H54 (cell line): Measurements from ENCODE around the gene CCDC187.
A peak's percentile ranks its signal among the peaks of the same experiment; 100 is the strongest.
"Not testable (repeated sequence)": the region's sequence is repeated elsewhere in the genome, so short reads cannot be mapped to it uniquely, and the experiment has no call there.

ENCODE experiments used
- DNase-seq: peaks from one replicate; pipeline ENCODE4 v3.0.0; 2011; ENCODE audit warnings: low spot score, mixed read lengths; ENCODE audit not compliant: insufficient read length
- FAIRE-seq: peaks from 3 replicates; lab custom pipeline; 2011; peaks lifted over from hg19 to GRCh38; lab: Jason Lieb, UNC
- POLR2A ChIP-seq: IDR thresholded peaks from 2 replicates; pipeline ENCODE4 v1.6.1; 2011; ENCODE audit warnings: low read depth, mild to moderate bottlenecking, low read length

The CCDC187 gene

DNA sequence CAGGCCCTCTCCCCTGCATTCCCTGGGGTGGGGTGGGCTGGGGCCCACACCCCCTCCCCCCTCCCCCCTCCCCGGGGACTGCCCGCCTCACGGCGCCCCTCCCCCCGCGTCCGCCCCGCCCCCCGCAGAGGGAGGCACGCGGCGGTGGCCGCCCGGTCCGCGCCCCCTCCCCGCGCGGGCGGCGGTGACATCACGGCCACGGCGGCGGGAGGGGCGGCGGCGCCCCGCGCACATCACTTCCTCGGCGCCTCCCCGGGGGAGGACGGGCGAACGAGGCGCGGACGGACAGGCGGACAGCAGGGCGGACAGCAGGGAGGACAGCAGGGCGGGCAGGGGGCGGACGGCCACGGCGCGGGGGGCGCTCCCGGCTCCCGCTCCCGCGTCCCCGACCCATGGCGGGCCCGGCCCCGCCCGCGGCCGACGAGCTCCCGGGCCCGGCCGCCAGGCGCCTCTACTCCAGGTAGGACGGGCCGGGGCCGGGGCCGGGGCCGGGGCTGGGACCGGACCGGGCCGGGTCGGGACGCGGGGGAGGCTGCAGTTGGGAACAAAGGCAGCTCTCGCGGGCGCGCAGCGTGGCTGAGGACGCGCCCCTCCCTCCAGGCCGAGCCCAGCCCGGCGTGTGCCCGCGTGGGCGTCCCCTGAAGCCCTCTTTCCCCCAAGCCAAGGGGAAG lies 23.5 kb upstream of the CCDC187 start, which contains the start of gene GPSM1:
GPSM1 (plus strand) TSS at position 236 of the 671 bp plus-strand sequence; CDS start at position 393, 157 bp downstream.
- TF ChIP-seq POLR2A, result peak; percentile 96
- DNase-seq, result peak; percentile 95
- FAIRE-seq, result no peak

DNA sequence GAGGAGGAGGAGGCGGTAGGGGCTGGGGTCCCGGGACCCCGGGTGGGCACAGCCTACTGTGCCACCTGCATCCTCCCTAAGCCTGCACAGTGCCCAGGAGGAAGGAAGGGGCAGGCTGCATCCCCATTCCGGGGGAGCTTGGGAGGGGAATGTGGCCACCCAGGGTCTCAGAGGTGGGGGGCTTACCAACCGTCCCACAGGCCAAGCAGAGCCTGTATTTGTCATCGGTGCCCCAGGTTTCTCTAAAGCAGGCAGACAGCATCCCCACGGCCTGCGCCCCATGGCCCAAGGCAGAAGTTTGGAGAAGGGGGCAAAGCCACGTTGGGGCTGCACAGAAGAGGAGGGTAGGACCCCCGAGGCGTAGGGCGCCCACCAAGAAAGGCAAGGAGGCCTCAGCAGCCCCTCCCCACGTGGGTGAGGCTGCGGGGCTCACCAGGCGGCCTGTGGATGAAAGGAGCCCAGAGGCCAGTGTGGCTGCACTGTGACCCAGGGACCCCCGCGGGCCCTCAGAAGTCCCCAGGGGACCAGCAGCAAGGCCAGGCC lies 22.9 kb upstream of the CCDC187 start:
- TF ChIP-seq POLR2A, result no peak
- FAIRE-seq, result no peak

DNA sequence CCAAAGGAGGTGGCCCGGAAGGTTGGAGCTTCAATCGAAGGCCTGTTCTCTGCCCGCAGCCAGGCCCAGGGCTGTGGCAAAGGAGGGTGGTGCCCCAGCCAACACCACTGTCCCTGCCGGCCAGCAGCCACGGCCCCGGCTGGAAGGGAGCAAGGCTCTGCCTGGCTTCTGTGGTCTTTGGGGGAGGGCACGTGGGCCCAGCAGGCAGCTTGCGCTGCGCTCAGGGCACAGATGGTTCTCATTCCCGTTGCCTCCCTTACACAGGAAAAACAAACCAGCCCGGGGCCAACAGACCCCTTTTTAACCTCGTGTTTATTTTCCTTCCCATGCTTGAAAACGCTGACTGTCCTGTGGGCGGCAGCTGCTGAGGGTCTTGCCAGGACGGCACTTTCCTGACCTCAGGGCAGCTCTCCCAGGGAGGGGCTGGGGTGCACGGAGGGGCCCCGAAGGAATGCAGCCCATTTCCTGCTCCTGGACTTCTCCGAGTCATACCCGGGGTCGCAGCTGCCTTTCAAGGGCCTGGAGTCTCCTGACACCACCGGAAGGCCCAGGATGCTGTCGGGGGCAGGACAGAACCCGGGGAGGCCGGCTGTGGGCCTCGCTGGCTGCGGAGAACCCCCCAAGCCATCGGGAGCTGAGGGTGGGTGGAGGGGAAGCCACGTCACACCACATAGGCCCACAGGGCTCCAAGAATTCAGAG lies 22.3 kb upstream of the CCDC187 start:
- no peak for DNase-seq
- TF ChIP-seq POLR2A, result no peak
- FAIRE-seq, result no peak

More for the DNA sequence above, 22.9 kb upstream of the CCDC187 start:
- DNase-seq, result no peak

DNA sequence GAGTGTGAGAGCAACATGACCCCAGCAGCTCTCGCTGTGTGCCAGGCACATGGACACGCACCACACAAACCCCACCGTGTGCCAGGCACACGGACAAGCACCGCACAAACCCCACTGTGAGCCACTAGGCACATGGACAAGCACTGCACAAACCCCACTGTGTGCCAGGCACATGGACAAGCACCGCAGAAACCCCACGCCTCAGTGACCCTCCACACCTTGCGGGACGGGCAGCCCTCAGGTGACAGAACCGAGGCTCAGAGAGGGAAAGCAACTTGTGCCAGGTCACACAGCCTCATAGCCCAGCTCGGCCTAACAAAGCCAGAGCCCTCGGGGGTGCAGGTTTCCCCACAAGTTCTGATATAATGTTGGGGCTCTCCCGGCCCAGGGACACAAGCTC lies 21.5 kb upstream of the CCDC187 start:
- FAIRE-seq (no peak), DNase-seq (no peak)
- no peak for TF ChIP-seq POLR2A

DNA sequence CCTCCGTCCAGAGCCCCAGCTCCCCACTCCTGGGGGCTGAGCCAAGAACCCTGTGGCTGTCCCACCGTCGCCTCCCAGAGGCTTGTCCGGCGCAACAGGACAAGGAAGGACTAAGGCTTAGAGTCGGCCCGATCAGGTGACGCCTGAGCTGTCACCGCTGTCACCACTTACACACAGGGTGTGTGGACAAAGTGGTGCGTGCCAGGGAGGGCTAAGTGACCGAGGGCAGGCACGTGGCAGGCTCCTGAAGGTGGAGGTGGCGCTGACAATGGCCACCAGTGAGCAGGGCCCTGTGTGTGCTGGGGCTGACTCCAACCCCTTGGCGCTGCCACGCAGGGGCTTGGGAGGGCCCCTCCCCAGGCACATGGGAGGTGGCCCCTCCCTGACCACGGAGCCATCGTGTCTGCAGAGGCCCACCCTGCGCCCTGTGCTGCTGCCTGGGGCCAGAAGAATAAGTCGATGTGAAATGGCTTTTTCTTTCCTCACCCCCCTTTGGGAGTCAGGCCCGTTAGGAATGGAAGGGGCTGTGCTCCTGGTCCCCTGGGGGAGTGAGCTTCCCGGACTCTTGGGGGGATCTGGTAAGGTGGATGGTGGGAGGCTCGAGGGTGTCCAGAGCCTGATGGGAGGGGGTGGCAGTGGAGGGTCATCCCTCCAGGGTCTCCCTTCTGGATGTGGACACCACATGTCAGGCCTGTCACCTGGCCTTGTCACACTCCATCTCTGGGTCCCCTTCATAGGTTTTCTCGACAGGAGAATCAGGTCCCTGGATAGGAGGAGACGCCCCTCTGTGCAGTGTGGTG lies 20.8 kb upstream of the CCDC187 start:
- no peak for TF ChIP-seq POLR2A
- FAIRE-seq (no peak), DNase-seq (no peak)

DNA sequence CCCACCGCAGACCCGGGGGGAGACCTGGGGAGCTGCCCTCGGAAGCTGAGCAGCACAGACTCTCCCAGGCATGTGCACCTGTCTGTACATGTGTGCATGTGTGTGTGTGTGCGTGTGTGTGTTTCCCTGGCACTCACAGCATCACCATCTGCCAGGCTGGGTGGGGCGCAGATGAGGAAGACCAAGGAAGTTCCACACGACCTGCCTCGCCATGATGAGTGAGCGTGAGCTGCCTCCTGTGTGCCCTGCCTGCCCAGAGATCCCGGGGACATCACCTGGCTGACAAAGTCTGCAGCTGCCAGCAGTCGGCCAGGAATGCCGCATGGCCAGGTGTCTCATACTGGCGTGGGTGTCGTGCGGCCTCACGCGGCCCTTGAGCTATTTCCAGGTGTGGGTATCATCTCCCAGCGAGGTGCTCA lies 19.5 kb upstream of the CCDC187 start:
- FAIRE-seq (no peak), DNase-seq (no peak)
- TF ChIP-seq POLR2A, result no peak

DNA sequence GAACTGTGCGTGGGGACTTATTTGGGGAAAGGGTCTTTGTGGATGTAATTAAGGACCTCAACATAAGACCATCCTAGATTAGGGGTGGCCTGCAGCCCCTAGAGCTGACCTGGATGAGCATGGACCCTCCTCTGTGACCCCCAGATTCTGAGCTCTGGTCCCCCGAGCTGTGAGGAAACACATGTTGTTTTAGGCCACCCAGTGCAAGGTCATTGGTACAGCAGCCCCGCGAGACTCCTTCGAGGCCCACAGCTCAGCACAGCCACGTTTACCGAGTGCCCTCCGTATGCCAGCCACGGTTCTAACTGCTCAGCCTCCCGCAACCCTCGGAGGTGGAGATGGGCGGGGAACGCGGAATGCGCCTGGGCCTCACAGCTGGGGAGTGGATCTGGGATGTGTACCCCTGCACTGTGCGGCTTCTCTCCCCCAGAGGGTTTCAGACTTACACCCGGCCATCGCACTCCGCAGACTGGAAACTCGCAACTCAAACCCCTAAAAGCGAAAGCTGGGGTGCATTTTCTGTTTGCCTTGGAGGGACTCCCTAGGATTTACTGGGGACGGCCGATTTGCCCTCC lies 18.9 kb upstream of the CCDC187 start:
- TF ChIP-seq POLR2A, result no peak
- FAIRE-seq, result no peak

DNA sequence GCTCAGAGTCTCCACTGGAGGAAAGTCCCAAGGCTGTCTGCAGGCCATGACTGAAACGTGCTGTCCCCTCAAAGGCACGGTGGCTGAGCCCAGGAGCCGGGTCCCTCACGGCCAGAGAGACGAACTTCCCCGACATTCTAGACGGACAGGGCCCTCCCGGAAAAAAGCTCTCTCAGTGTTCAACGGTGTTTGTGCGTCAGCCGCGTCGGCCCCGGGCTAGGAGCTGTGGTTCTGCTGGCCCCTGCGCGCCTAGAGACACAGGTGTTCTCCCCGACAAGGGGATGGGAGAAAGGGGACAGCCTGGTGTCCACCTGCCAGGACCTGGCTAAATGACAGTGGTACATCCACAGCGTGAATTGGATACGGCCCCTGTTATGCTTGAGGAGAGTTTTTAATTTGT lies 17.7 kb upstream of the CCDC187 start:
- TF ChIP-seq POLR2A, result no peak
- no peak for FAIRE-seq
- DNase-seq, result no peak

More for the DNA sequence above, 18.9 kb upstream of the CCDC187 start:
- no peak for DNase-seq

DNA sequence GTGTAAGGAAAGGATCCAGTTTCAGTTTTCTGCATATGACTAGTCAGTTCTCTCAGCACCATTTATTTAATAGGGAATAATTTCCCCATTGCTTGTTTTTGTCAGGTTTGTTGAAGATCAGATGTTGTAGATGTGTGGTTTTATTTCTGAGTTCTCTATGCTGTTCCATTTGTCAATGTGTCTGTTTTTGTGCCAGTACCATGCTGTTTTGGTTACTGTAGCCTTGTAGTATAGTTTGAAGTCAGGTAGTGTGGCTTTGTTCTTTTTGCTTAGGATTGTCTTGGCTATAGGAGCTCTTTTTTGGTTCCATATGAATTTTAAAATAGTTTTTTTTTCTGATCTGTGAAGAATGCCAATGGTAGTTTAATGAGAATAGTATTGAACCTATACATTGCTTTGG lies 17.1 kb upstream of the CCDC187 start:
- DNase-seq, FAIRE-seq: not testable (repeated sequence)

DNA sequence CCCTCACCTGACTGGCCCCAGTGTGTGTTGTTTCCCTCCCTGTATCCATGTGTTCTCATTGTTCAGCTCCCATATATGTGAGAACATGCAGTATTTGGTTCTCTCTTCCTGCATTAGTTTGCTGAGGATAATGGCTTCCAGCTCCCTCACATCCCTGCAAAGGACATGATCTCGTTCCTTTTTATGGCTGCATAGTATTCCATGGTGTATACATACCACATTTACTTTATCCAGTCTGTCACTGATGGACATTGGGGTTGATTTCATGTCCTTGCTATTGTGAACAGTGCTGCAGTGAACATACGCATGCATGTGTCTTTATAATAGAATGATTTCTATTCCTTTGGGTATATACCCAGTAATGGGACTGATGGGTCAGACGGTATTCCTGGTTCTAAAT lies 16.1 kb upstream of the CCDC187 start:
- FAIRE-seq, DNase-seq: not testable (repeated sequence)

DNA sequence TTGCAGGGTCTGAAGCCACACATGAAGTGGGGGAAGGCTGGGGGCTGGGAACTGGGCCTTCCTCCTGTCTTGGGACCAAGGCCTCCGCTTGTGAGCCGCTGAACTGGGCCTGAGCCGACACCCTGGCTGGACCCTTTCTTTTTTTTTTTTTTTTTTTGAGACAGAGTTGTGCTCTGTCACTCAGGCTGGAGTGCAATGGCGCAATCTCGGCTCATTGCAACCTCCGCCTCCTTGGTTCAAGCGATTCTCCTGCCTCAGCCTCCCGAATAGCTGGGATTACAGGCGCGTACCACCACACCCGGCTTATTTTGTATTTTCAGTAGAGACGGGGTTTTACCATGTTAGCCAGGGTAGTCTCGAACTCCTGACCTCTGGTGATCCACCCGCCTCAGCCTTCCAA lies 15.3 kb upstream of the CCDC187 start:
- not testable (repeated sequence) for FAIRE-seq, DNase-seq

DNA sequence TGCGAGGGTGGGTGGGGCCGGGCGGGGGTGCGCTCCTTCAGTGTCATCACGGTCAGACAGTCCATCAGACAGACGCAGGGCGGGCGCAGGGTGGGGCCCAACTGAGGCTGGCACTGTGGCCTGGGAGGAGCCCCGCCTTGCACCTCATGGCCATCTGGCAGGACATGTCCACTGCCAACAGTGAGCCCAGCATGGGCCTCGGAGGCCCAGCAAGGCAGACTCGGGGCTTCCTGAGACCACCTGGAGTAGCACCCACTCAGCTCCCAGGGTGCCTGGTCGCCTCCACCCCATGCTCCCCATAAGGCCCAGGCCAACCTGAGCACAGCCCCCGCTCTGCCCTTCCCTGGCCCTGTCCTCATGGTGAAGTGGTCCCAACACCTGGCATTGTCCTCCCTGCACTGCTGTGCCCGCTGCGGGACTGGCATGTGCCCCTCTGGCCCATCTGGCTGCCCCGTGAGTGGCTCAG lies 14.9 kb upstream of the CCDC187 start:
- no peak for DNase-seq

DNA sequence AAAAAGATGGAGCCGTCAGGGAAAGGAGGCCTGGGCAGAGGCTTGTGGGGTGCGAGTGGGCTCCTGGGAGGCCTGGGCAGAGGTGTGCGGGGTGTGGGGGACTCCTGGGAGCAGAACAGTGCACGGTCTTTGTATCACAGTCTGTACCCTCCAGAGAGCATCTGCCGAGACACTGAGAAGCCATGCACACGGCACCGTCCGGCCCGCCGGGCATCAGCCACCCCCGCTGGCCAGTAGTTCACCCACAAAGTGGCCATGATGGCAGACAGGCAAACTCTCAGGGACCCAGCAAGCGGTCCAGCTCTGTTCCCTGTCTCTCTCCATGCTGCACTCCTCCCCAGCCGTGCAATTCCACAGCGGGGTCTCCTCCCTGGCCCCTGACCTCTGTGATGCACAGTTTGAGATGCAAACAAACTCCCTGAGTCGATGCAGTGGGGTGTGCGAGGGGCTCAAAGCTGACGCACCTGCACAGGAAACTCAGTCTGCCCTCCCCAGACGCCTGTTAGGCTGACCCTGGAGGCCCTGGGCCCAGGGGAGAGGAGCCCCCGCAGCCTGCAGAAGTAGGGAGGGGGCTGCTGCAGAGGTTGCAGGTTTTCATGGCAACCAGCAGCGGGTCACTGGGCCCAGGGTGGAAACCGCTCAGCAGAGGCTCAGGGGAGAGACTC lies 14.3 kb upstream of the CCDC187 start:
- no peak for DNase-seq
- no peak for TF ChIP-seq POLR2A
- no peak for FAIRE-seq

More for the DNA sequence above, 14.9 kb upstream of the CCDC187 start:
- FAIRE-seq, result no peak
- TF ChIP-seq POLR2A, result no peak
